Transverse colon (tissue), 4 donors: Measurements from ENCODE around the gene RPS6KA3.

Source experiments
- CTCF ChIP-seq, 5 experiments: fragments of 200-600 bp in 3 of 5; fragments of 450-650 bp in 2 of 5; sonication (generic) in 3 of 5; IDR thresholded peaks; 1 replicate in 2 of 5; 2 replicates in 3 of 5; pipeline ENCODE4 v1.5.1; 2016 to 2017; ENCODE audit warnings: antibody characterized with exemption in 5 of 5, inconsistent platforms in 3 of 5, mild to moderate bottlenecking in 2 of 5, moderate library complexity in 1 of 5
- POLR2A ChIP-seq: fragments of 450-650 bp; IDR thresholded peaks from one replicate; pipeline ENCODE4 v1.6.1; 2016; ENCODE audit warnings: antibody characterized with exemption, mild to moderate bottlenecking, moderate library complexity
- POLR2AphosphoS5 ChIP-seq, 3 donors: sonication (generic); formaldehyde crosslinking; IDR thresholded peaks; one replicate each; pipeline ENCODE4 v1.6.1; 2016; ENCODE audit warnings: antibody characterized with exemption in 3 of 3

GRCh38 chrX:20151689-20152088 is 115.0 kb downstream of the RPS6KA3 start:
- no peak for TF ChIP-seq POLR2A
- no peak for TF ChIP-seq CTCF (IDR thresholded peaks at IDR 0.05)
- no peak for TF ChIP-seq POLR2AphosphoS5 (IDR thresholded peaks at IDR 0.05)
